ENCODE data around the gene PRR20D. TPM values are rescaled to one million over a fixed set of nuclear protein-coding genes. Genes with fewer than 3 reads are reported as not detected.

PRR20D gene
- total RNA-seq, 1 experiment from 2014 or later = not detected

GRCh38 chr13:57212989-57213388 lies 52.6 kb downstream of the PRR20D start:
- ChIA-PET CTCF (no interaction called here), POLR2A (no interaction called here)
- Histone ChIP-seq H3K4me1 (no peaks in the 10 kb centered on the region), H3K9me3 (no peaks in the 10 kb centered on the region), H3K36me3 (ENCODE audit: control insufficient read depth, insufficient read depth, low read length) (no peaks in the 10 kb centered on the region), H3K27me3 (replicated peaks; ENCODE audit: control insufficient read depth, insufficient read depth, low read length) (no peaks in the 10 kb centered on the region), H3K4me3 (ENCODE audit: low read depth, low read length) (no peak overlapping the region)
- Mint-ChIP-seq H3K27ac (ENCODE audit: unreplicated experiment) (no peak overlapping the region), H3K27me3 (ENCODE audit: insufficient read depth, unreplicated experiment) (no peaks in the 10 kb centered on the region), H3K4me3 (ENCODE audit: unreplicated experiment) (no peak overlapping the region), H3K36me3 (ENCODE audit: insufficient read depth, unreplicated experiment) (no peaks in the 10 kb centered on the region), H3K4me1 (ENCODE audit: low read depth, unreplicated experiment) (no peaks in the 10 kb centered on the region), H3K9me3 (ENCODE audit: unreplicated experiment) (no peaks in the 10 kb centered on the region)
- TF ChIP-seq CTCF (IDR thresholded peaks at IDR 0.05; ENCODE audit: insufficient read depth in 1 of 2, low read depth in 1 of 2, low read length in 1 of 2, severe bottlenecking in 1 of 2, unreplicated experiment in 1 of 2) = no peak
- intact Hi-C loops (cut with micrococcal nuclease; ENCODE audit: unreplicated experiment) = no loop called here
- DNase-seq = no peak
- BruUV-seq (replicated peaks) = no TSS peak

Other genes starting within 250 kb of the PRR20D start
- gene PRR20A, start 19.7 kb upstream of the PRR20D start, total RNA-seq (2022) = not detected in 2 replicates
- gene PRR20B, start 13.1 kb upstream of the PRR20D start, total RNA-seq (2022) = not detected in 2 replicates
- gene PRR20C, start 6.6 kb upstream of the PRR20D start, total RNA-seq (2022) = not detected in 2 replicates
- gene PRR20E, start 6.6 kb downstream of the PRR20D start, total RNA-seq (2022) = not detected in 2 replicates